GM12892 (cell line): ENCODE results near the gene C4orf50.

Source experiments
- POLR2A ChIP-seq: IDR thresholded peaks from 2 replicates; pipeline ENCODE4 v1.6.1; 2011; ENCODE audit warnings: low read depth, low read length, control low read depth
- POLR2AphosphoS5 ChIP-seq: IDR thresholded peaks from 2 replicates; pipeline ENCODE4 v1.6.1; 2011; ENCODE audit warnings: low read depth, low read length, control low read depth
- TAF1 ChIP-seq: IDR thresholded peaks from 2 replicates; pipeline ENCODE4 v1.6.1; 2011; ENCODE audit warnings: low read depth, mild to moderate bottlenecking, control low read depth, low read length, borderline replicate concordance

GRCh38 chr4:5922556-5922955, 95.7 kb downstream of the C4orf50 start:
- TF ChIP-seq POLR2A (no peak), POLR2AphosphoS5 (no peak), TAF1 (no peak)
